ENCODE data around the gene CA10.

The CA10 gene

GRCh38 chr17:51580869-51581268 lies 577.6 kb downstream of the CA10 start:
- Histone ChIP-seq H2AFZ (ENCODE audit: low read length) (no peak overlapping the region), H3K36me3 (ENCODE audit: insufficient read depth, low read length) (no peaks in the 10 kb centered on the region), H3K4me2 (ENCODE audit: low read depth, low read length, poor library complexity, severe bottlenecking) (no peak overlapping the region), H3K79me2 (ENCODE audit: insufficient read depth, low read length) (no peaks in the 10 kb centered on the region), H3K9me2 (replicated peaks; ENCODE audit: low read depth, low read length) (no peaks in the 10 kb centered on the region), H3K4me1 (ENCODE audit: insufficient read depth, low read length, poor library complexity, severe bottlenecking) (no peaks in the 10 kb centered on the region), H3K4me3 (ENCODE audit: low read length, poor library complexity, severe bottlenecking) (no peak overlapping the region), H3K9ac (ENCODE audit: low read depth, low read length, poor library complexity, severe bottlenecking) (no peak overlapping the region), H4K20me1 (ENCODE audit: insufficient read depth, low read length, poor library complexity, severe bottlenecking) (no peaks in the 10 kb centered on the region), H3K27me3 (ENCODE audit: insufficient read depth, low read length, poor library complexity, severe bottlenecking) (no peaks in the 10 kb centered on the region), H3F3A (ENCODE audit: low read depth) (no peaks in the 10 kb centered on the region), H3K9me3 (ENCODE audit: insufficient read depth, low read depth, low read length) (no peaks in the 10 kb centered on the region)
- no peak for TF ChIP-seq CTCF (conservative IDR thresholded peaks at IDR 0.05; ENCODE audit: low read length)
- no peak for TF ChIP-seq EZH2phosphoT487 (IDR thresholded peaks at IDR 0.05; ENCODE audit: borderline replicate concordance)
